ENCODE results near the gene RIC1.

RIC1 gene

DNA sequence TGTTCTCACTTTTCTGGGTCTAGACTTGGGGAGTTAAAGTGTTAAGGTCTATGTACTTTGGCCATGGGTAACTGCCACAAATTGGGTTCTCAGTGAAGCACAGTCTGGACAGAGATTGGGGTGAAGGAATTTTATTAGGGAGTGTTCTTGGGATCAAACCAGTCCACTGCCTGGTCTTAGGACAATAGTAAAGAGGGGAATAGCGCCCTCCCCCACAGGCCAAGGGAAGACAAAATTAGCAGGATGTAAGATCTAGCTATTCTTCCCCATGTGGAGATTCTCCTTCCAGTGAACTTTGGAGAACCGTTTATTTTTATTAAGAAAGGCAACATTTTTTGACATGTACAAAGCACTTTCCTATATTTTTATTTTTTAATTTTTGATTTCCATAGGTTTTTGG, 18.4 kb upstream of the RIC1 start:
- TF ChIP-seq CTCF (IDR thresholded peaks at IDR 0.05; ENCODE audit: control insufficient read depth, insufficient read depth, low read depth, low read length, missing control alignments): no peak
- H3K4me3 ChIP-seq (ENCODE audit: control insufficient read depth, low read depth, low read length): no peak overlapping the region
- DNase-seq (ENCODE audit: low read depth): no peak

- DNase-seq (ENCODE audit: low read depth): no peak
- no peak for TF ChIP-seq CTCF (IDR thresholded peaks at IDR 0.05; ENCODE audit: control insufficient read depth, insufficient read depth, low read depth, low read length, missing control alignments)
- H3K4me3 ChIP-seq (ENCODE audit: control insufficient read depth, low read depth, low read length): no peak overlapping the region
Measured at GRCh38 chr9:5611321-5612184, 17.4 kb upstream of the RIC1 start.

DNA sequence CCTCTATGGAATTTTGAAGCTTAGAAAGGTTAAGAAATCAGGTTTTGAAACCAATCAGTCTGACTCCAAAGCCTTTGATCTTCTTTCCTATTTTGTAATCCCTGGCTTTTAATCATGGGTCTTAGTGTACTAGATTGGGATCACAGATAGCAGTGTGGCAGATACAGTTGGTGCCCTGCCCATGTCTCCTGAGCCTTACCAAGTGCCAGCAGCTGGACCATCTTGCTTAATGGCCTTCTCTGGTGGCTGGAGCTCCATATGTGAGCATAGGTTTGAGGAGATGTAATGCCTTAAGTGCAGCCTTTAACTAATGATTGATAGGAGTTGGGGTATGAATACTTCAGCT, 16.7 kb upstream of the RIC1 start:
- no peak for TF ChIP-seq CTCF (IDR thresholded peaks at IDR 0.05; ENCODE audit: control insufficient read depth, insufficient read depth, low read depth, low read length, missing control alignments)
- DNase-seq (ENCODE audit: low read depth): no peak
- no peak overlapping the region for H3K4me3 ChIP-seq (ENCODE audit: control insufficient read depth, low read depth, low read length)

- H3K4me3 ChIP-seq (ENCODE audit: control insufficient read depth, low read depth, low read length): no peak overlapping the region
- no peak for DNase-seq (ENCODE audit: low read depth)
- no peak for TF ChIP-seq CTCF (IDR thresholded peaks at IDR 0.05; ENCODE audit: control insufficient read depth, insufficient read depth, low read depth, low read length, missing control alignments)
Measured at GRCh38 chr9:5614192-5614591, 14.7 kb upstream of the RIC1 start.

- no peak overlapping the region for H3K4me3 ChIP-seq (ENCODE audit: control insufficient read depth, low read depth, low read length)
- no peak for DNase-seq (ENCODE audit: low read depth)
- no peak for TF ChIP-seq CTCF (IDR thresholded peaks at IDR 0.05; ENCODE audit: control insufficient read depth, insufficient read depth, low read depth, low read length, missing control alignments)
Measured at GRCh38 chr9:5614985-5615384, 13.9 kb upstream of the RIC1 start.

DNA sequence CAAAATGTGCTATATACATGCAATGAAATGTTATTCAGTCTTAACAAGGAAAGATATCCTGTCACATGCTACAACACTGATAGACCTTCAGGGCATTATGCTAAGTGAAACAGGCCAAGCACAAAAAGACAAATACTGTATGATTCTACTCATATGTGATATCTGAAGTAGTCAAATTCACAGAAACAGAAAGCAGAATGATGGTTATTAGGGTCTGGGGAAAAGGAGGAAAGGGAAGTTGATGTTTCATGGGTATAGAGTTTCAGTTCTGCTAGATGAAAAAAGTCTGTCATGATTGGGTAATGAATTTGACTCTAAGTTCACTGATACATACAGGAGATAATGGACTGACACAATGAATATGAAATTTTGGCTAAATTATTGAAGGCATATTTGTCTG, 11.2 kb upstream of the RIC1 start:
- no peak for DNase-seq (ENCODE audit: low read depth)
- H3K4me3 ChIP-seq (ENCODE audit: control insufficient read depth, low read depth, low read length): no peak overlapping the region
- no peak for TF ChIP-seq CTCF (IDR thresholded peaks at IDR 0.05; ENCODE audit: control insufficient read depth, insufficient read depth, low read depth, low read length, missing control alignments)

Data from AG09309 (cell line).